ENCODE results near the gene DAGLB. TPM values are rescaled to one million over a fixed set of nuclear protein-coding genes. Genes with fewer than 3 reads are reported as not detected.
"Not testable (repeated sequence)": the region's sequence is repeated elsewhere in the genome, so short reads cannot be mapped to it uniquely, and the experiment has no call there.

DAGLB gene
- total and polyA plus RNA-seq, 2 of the 8 experiments (the other 6 are each of a cell fraction or from before 2014, with no cell fraction given) = 27.0 to 39.6 TPM

GRCh38 chr7:6381846-6382245 is 65.9 kb downstream of the DAGLB start:
- not testable (repeated sequence) for H3K27ac ChIP-seq (ENCODE audit: low read depth, low read length)
- CTCF ChIA-PET (ENCODE audit: partially characterized antibody) = interaction anchor here (0.7 to 0.8 kb wide), 2 partner anchors 58 to 80 kb away, joined by 3 to 4 read pairs; no protein-coding TSS in a partner anchor

More at GRCh38 chr7:6381846-6382245, 65.9 kb downstream of the DAGLB start:
- POLR2A ChIA-PET (ENCODE audit: partially characterized antibody) = interaction anchor here (0.6 to 1.0 kb wide), 2 partner anchors 33 to 133 kb away, joined by 3 to 5 read pairs; no protein-coding TSS in a partner anchor
- not testable (repeated sequence) for H2BK20ac ChIP-seq (ENCODE audit: low read length); H2BK15ac ChIP-seq (ENCODE audit: low read length); H3K23me2 ChIP-seq (ENCODE audit: low read depth, low read length); H3K36me3 ChIP-seq (ENCODE audit: control insufficient read depth in 2 of 4, insufficient read depth in 4 of 4, low read length in 3 of 4); H3K27me3 ChIP-seq (replicated peaks in 1 of 4; ENCODE audit: control insufficient read depth in 3 of 4, extremely low read depth in 1 of 4, insufficient read depth in 3 of 4, low read length in 3 of 4); H4K5ac ChIP-seq (ENCODE audit: insufficient read length, low read depth, low read length); H3K4ac ChIP-seq (replicated peaks; ENCODE audit: insufficient read length, low read depth, low read length); H2BK120ac ChIP-seq (replicated peaks; ENCODE audit: low read depth, low read length); H4K8ac ChIP-seq (ENCODE audit: extremely low read depth, insufficient read depth, low read length); H3K9ac ChIP-seq (replicated peaks in 1 of 4; ENCODE audit: extremely low read depth in 1 of 4, low read depth in 3 of 4, low read length in 3 of 4); H3K56ac ChIP-seq (replicated peaks; ENCODE audit: insufficient read length, low read depth, low read length); H3K9me3 ChIP-seq (ENCODE audit: insufficient read depth in 2 of 2, low read depth in 1 of 2, low read length in 1 of 2); H3K4me3 ChIP-seq (ENCODE audit: extremely low read depth in 1 of 4, insufficient read depth in 2 of 4, low read depth in 3 of 4, low read length in 4 of 4); H3K18ac ChIP-seq (ENCODE audit: extremely low read depth, low read length); FAIRE-seq; H4K91ac ChIP-seq (replicated peaks; ENCODE audit: insufficient read length, low read length); H3K23ac ChIP-seq (ENCODE audit: insufficient read length); H2AFZ ChIP-seq (ENCODE audit: low read length); H2BK5ac ChIP-seq (ENCODE audit: low read depth, low read length); H2BK12ac ChIP-seq (ENCODE audit: low read depth, low read length); H3K4me2 ChIP-seq (ENCODE audit: insufficient read depth in 1 of 2, low read depth in 2 of 2, low read length in 2 of 2); H3K14ac ChIP-seq (ENCODE audit: insufficient read length); H2AK5ac ChIP-seq (ENCODE audit: low read depth, low read length); DNase-seq (ENCODE audit: low read depth in 1 of 2, low spot score in 2 of 2); H3K79me1 ChIP-seq (ENCODE audit: low read depth, low read length)
- Histone ChIP-seq H4K20me1 (replicated peaks in 1 of 2; ENCODE audit: control insufficient read depth in 1 of 2, insufficient read depth in 2 of 2, low read length in 2 of 2) (peaks cover 33 to 44% of the 10 kb centered on the region in 2 experiments), H3K4me1 (replicated peaks in 1 of 4; ENCODE audit: control insufficient read depth in 3 of 4, insufficient read depth in 4 of 4, low read length in 3 of 4) (peaks cover 0 to 11% (median 7%) of the 10 kb centered on the region in 4 experiments), H3K79me2 (ENCODE audit: control insufficient read depth in 1 of 2, insufficient read depth in 2 of 2, low read length in 2 of 2) (peaks cover 79 to 100% of the 10 kb centered on the region in 2 experiments)
- WGBS, 2 experiments (ENCODE audit: extremely low coverage in 1 of 2, insufficient coverage in 1 of 2, insufficient read length in 1 of 2, insufficient replicate concordance in 2 of 2, low coverage in 1 of 2, low lambda C conversion rate in 2 of 2, missing lambda C conversion rate in 1 of 2) = 97% methylated on average over 11 of the region's 11 CpGs; no CpG with 5 or more reads in 1 of the 2 experiments
